GM23248 (cell line): ENCODE data around the gene COL11A2. TPM values are rescaled to one million over a fixed set of nuclear protein-coding genes. Genes with fewer than 3 reads are reported as not detected.
A peak's percentile ranks its signal among the peaks of the same experiment; 100 is the strongest.

Experiments
- DNase-seq: peaks from one replicate; pipeline ENCODE4 v3.0.0-alpha.2; 2015
- H2AFZ ChIP-seq: fragments of 200-600 bp; sonication (generic); 2 replicates; pipeline ENCODE4 v1.6.1; 2016; ENCODE audit warnings: antibody characterized with exemption
- H3F3A ChIP-seq: fragments of 200-600 bp; sonication (generic); 2 replicates; pipeline ENCODE4 v1.6.1; 2016; ENCODE audit warnings: mild to moderate bottlenecking, antibody characterized with exemption, mixed run types; ENCODE audit not compliant: insufficient read depth
- H3K27ac ChIP-seq: fragments of 200-600 bp; sonication (generic); 2 replicates; pipeline ENCODE4 v1.5.1; 2016; ENCODE audit warnings: mild to moderate bottlenecking
- H3K27me3 ChIP-seq: fragments of 200-600 bp; sonication (generic); replicated peaks from 2 replicates; pipeline ENCODE4 v1.6.1; 2016; ENCODE audit warnings: mild to moderate bottlenecking; ENCODE audit not compliant: insufficient read depth
- H3K36me3 ChIP-seq: fragments of 200-600 bp; sonication (generic); 2 replicates; pipeline ENCODE4 v1.6.1; 2016; ENCODE audit warnings: low read depth, mild to moderate bottlenecking
- H3K4me1 ChIP-seq: fragments of 200-600 bp; sonication (generic); 2 replicates; pipeline ENCODE4 v1.6.1; 2016; ENCODE audit warnings: mild to moderate bottlenecking; ENCODE audit not compliant: insufficient read depth
- H3K4me2 ChIP-seq: fragments of 200-600 bp; sonication (generic); one replicate; pipeline ENCODE4 v1.6.1; 2016; ENCODE audit warnings: mild to moderate bottlenecking; ENCODE audit not compliant: unreplicated experiment
- H3K4me3 ChIP-seq: fragments of 200-600 bp; sonication (generic); 2 replicates; pipeline ENCODE4 v1.5.1; 2016; ENCODE audit warnings: mild to moderate bottlenecking
- H3K79me2 ChIP-seq: fragments of 200-600 bp; sonication (generic); 2 replicates; pipeline ENCODE4 v1.6.1; 2016; ENCODE audit warnings: mild to moderate bottlenecking; ENCODE audit not compliant: insufficient read depth
- H3K9ac ChIP-seq: fragments of 200-600 bp; sonication (generic); 2 replicates; pipeline ENCODE4 v1.6.1; 2016; ENCODE audit warnings: mild to moderate bottlenecking
- H3K9me2 ChIP-seq: fragments of 200-600 bp; sonication (generic); 2 replicates; pipeline ENCODE4 v1.6.1; 2016; ENCODE audit warnings: mixed run types, mild to moderate bottlenecking, moderate library complexity; ENCODE audit not compliant: insufficient read depth
- H3K9me3 ChIP-seq: fragments of 200-600 bp; sonication (generic); one replicate; pipeline ENCODE4 v1.6.1; 2017; ENCODE audit warnings: low read depth
- H4K20me1 ChIP-seq: fragments of 200-600 bp; sonication (generic); 2 replicates; pipeline ENCODE4 v1.6.0; 2016; ENCODE audit not compliant: insufficient read depth
- EZH2 ChIP-seq: fragments of 200-600 bp; sonication (generic); IDR thresholded peaks from 2 replicates; pipeline ENCODE4 v1.6.1; 2018; ENCODE audit warnings: antibody characterized with exemption, mild to moderate bottlenecking; ENCODE audit not compliant: insufficient read depth, poor library complexity, severe bottlenecking
- EZH2phosphoT487 ChIP-seq: fragments of 200-600 bp; sonication (generic); IDR thresholded peaks from 2 replicates; pipeline ENCODE4 v1.6.1; 2018; ENCODE audit warnings: antibody characterized with exemption, moderate library complexity, mild to moderate bottlenecking, low read depth; ENCODE audit not compliant: insufficient read depth
- whole genome bisulfite sequencing, 2 experiments: methylation state at CpG; one replicate each; pipeline ENCODE4 v1.1.6; 2015 to 2017; ENCODE audit warnings: low lambda C conversion rate in 2 of 2, low coverage in 1 of 2; ENCODE audit errors: missing lambda C conversion rate in 2 of 2; 5-methylcytosine and 5-hydroxymethylcytosine counted together
- in situ Hi-C: fragments of 300-500 bp; cut with MboI; formaldehyde crosslinking; loops from 2 replicates; pipeline ENCODE4 v1.15.0; 2020
- polyA plus RNA-seq: library from polyadenylated mRNA; unstranded; fragments of >200 nt; fragmentation: Nextera tagmentation; extraction: Ambion mirVana; gene quantifications from 2 replicates; pipeline ENCODE4 v1.2.1, GENCODE V29; 2016
- total RNA-seq: library from RNA; depleted of rRNA; stranded (reverse); fragments of >200 nt; shearing (Covaris generic); gene quantifications from 2 replicates; pipeline ENCODE4 v1.2.3, GENCODE V29; 2014

Gene COL11A2
- total and polyA plus RNA-seq, 2 experiments from 2014 or later = 0.31 to 0.32 TPM

DNA sequence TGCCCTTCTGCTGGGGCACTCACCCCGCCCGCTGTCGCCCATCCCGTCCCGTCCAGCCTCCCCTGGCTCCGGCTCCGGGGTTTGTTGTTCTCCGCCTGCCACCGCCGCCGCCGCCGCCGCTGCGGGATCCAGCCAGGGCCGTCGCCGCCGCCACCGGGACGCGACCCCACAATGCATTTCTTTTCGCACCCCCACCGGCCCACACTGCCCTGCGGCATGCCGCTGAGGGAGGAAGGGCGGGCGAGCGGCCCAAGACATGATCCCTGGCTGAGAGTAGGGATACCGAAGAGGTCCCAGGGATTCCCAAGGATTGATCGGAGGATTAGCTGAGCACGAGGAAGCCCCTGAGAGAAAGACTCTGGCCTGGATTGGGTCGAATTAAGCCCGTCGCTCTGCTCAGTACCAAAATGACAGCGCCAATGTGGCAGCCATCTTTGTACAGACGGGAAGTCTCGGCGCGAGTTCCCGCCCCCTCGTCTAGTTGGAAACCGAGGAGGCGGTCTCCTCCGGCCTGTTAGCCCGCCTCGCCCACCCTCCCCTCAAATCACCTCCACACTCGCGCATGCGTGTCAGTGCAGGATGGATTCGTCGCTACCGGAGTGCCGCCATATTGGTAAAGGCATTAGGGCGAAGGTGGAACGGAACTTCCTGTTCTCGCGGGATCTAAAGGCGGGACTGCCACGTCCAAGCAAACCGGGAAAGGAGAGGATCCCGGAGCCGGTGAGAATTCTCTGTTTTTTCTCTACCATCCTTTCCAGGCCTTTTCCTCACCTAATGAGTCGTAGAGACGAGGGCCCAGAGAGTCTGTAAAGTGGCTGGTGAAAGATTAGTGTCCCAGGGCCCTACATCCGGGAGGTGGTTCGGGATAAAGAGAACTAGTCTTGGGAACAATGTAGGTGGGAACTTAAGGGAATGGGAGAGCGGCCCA is 8.2 kb upstream of the COL11A2 start, which contains the start of the genes RXRB and SLC39A7:
Gene RXRB (minus strand): TSS at position 447 of the 928 bp plus-strand sequence. CDS start 189 bp downstream, at position 258.
Gene SLC39A7 (plus strand): TSS at position 649 of the 928 bp plus-strand sequence. CDS start 379 bp downstream, outside the sequence.
- Histone ChIP-seq H3K9me3 (no peaks in the 10 kb centered on the region), H3K9ac (peak within 1 kb of the TSS; percentile 100), H3K36me3 (peaks cover 17% of the 10 kb centered on the region), H3K4me2 (peak within 1 kb of the TSS; percentile 100), H2AFZ (peak within 1 kb of the TSS; percentile 77), H3K4me3 (peak within 1 kb of the TSS; percentile 99), H3K79me2 (peaks cover 74% of the 10 kb centered on the region), H3K27me3 (no peaks in the 10 kb centered on the region), H3K4me1 (peaks cover 22% of the 10 kb centered on the region), H3F3A (peaks cover 42% of the 10 kb centered on the region), H4K20me1 (no peaks in the 10 kb centered on the region; the same call in 1 of the 2 replicates), H3K27ac (peak within 1 kb of the TSS; percentile 99), H3K9me2 (no peaks in the 10 kb centered on the region)
- in situ Hi-C loops = no loop called here
- peak; percentile 100 for DNase-seq
- no peak for TF ChIP-seq EZH2
- no peak for TF ChIP-seq EZH2phosphoT487
- 1% methylated on average over 49 to 68 of the region's 68 CpGs for WGBS, 2 experiments

- no peaks in the 10 kb centered on the region; the same call in 1 of the 2 replicates for H4K20me1 ChIP-seq
- no peaks in the 10 kb centered on the region for H3K9me2 ChIP-seq
- H3K27me3 ChIP-seq = no peaks in the 10 kb centered on the region
- peak overlapping the region; percentile 100 for H3K9ac ChIP-seq
- H3F3A ChIP-seq = peaks cover 35% of the 10 kb centered on the region
- H3K4me1 ChIP-seq = peaks cover 15% of the 10 kb centered on the region
- peaks cover 24% of the 10 kb centered on the region for H3K36me3 ChIP-seq
- peak overlapping the region; percentile 77 for H2AFZ ChIP-seq
- peak overlapping the region; percentile 99 for H3K27ac ChIP-seq
- no peaks in the 10 kb centered on the region for H3K9me3 ChIP-seq
- peak overlapping the region; percentile 99 for H3K4me3 ChIP-seq
- peaks cover 74% of the 10 kb centered on the region for H3K79me2 ChIP-seq
- in situ Hi-C loops = no loop called here
- peak; percentile 76 for DNase-seq
- TF ChIP-seq EZH2 = no peak
- no peak for TF ChIP-seq EZH2phosphoT487
- 5 to 10% methylated on average over 8 to 26 of the region's 26 CpGs for WGBS, 2 experiments
- H3K4me2 ChIP-seq = peak overlapping the region; percentile 98
These were observed 7.5 kb upstream of the COL11A2 start for GRCh38 chr6:33199687-33200218.

DNA sequence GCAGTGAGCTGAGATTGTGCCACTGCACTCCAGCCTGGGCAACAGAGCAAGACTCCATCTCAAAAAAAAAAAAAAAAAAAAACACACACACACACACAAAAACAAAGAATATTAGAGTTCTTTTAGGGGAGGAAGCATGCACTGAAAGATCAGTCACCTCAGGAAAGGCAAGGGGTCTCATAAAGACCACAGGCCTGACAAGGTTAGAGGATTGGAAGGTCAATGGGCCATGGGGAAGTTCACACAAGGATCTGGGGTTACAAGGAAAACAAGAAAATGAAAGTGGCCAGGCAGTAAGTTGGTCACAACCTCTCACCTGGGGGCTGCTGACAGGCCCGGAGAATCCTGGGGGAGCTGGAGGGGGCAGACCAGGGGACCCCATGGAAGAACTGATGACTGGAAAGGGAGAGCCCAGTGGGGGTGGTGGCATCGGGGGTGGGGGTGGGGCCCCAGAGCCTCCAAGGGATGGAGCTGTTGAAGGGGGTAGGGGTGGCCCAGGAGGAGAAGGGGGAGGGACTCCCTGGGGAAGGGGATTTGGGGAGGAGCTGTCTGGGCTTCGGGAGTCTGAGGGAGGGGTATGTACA is 6.7 kb upstream of the COL11A2 start:
- Histone ChIP-seq H3K27ac (no peak overlapping the region), H3K4me2 (peak overlapping the region; percentile 98), H3K9ac (peak overlapping the region; percentile 100), H3K9me2 (no peaks in the 10 kb centered on the region), H2AFZ (no peak overlapping the region), H3K79me2 (peaks cover 71% of the 10 kb centered on the region), H3K27me3 (no peaks in the 10 kb centered on the region), H3K36me3 (peaks cover 24% of the 10 kb centered on the region), H3K9me3 (no peaks in the 10 kb centered on the region), H3K4me1 (peaks cover 11% of the 10 kb centered on the region), H4K20me1 (no peaks in the 10 kb centered on the region; the same call in 1 of the 2 replicates), H3K4me3 (peak overlapping the region; percentile 99), H3F3A (peaks cover 34% of the 10 kb centered on the region)
- in situ Hi-C loops = no loop called here
- 16 to 43% methylated on average over 1 to 3 of the region's 3 CpGs for WGBS, 2 experiments
- TF ChIP-seq EZH2phosphoT487 = no peak
- TF ChIP-seq EZH2 = no peak
- DNase-seq = no peak
